ENCODE data around the gene MYADML2.

The MYADML2 gene

DNA sequence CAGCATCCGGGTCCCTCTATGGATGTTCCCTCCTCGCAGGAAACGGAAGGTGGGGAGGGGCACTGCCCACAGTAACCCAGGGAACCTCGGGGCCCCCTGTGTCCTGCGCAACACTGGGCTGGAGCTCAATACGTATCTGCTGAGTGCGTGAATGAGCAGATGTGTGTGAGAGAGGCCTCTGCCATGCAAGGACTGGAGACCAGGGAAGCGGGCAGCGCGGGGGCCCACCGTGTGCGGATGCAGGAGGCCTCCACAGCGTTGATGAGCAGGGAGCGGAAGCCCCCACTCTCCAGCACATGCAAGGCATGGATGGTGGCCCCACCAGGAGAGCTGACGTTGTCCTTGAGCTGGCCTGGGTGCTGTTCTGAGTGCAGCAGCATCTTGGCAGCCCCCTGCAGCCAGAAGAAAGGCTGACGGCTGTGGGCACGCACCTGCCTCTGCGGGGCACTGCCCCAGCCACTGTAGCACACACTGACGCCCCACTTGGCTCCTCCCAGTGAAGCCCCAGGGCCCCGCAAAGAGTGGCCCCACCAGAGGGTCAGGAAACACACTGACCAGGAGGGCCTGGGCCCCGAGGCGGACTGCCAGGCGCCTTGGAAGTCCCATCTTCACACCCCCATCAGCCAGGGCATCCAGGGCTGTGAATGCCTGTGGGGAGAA, 12.8 kb downstream of the MYADML2 start:
- Histone ChIP-seq H3K9me3 (ENCODE audit: control insufficient read depth, insufficient read depth, low read length) (no peaks in the 10 kb centered on the region), H3K27me3 (ENCODE audit: control insufficient read depth, insufficient read depth, low read length) (no peaks in the 10 kb centered on the region), H3K27ac (ENCODE audit: low read length) (no peak overlapping the region), H3K4me1 (ENCODE audit: control insufficient read depth, insufficient read depth, low read length) (peaks cover 4% of the 10 kb centered on the region), H3K4me3 (ENCODE audit: low read length) (no peak overlapping the region), H3K36me3 (ENCODE audit: control insufficient read depth, insufficient read depth, low read length) (peaks cover 10% of the 10 kb centered on the region)
- WGBS (ENCODE audit: insufficient coverage, insufficient read length): no CpG with 5 or more reads among the region's 23 CpGs
- DNase-seq (ENCODE audit: low read depth, low spot score): no peak

- H3K9me3 ChIP-seq (ENCODE audit: control insufficient read depth, insufficient read depth, low read length): no peaks in the 10 kb centered on the region
- DNase-seq (ENCODE audit: low read depth, low spot score): no peak
These were observed 13.8 kb downstream of the MYADML2 start for GRCh38 chr17:81933178-81933699.

GRCh38 chr17:81932333-81932983, 14.6 kb downstream of the MYADML2 start:
- peaks cover 10% of the 10 kb centered on the region for H3K36me3 ChIP-seq (ENCODE audit: control insufficient read depth, insufficient read depth, low read length)
- no peak overlapping the region for H3K4me3 ChIP-seq (ENCODE audit: low read length)
- no peaks in the 10 kb centered on the region for H3K9me3 ChIP-seq (ENCODE audit: control insufficient read depth, insufficient read depth, low read length)
- H3K27ac ChIP-seq (ENCODE audit: low read length): no peak overlapping the region
- DNase-seq (ENCODE audit: low read depth, low spot score): no peak
- peaks cover 4% of the 10 kb centered on the region for H3K4me1 ChIP-seq (ENCODE audit: control insufficient read depth, insufficient read depth, low read length)
- 0 out of 2 replicates have a peak, but pooled peaks cover 1% of the 10 kb centered on the region for H3K27me3 ChIP-seq (ENCODE audit: control insufficient read depth, insufficient read depth, low read length)
- WGBS (ENCODE audit: insufficient coverage, insufficient read length): no CpG with 5 or more reads among the region's 9 CpGs

More at GRCh38 chr17:81933178-81933699, 13.8 kb downstream of the MYADML2 start:
- Histone ChIP-seq H3K27me3 (ENCODE audit: control insufficient read depth, insufficient read depth, low read length) (0 out of 2 replicates have a peak, but pooled peaks cover 1% of the 10 kb centered on the region), H3K4me3 (ENCODE audit: low read length) (no peak overlapping the region), H3K4me1 (ENCODE audit: control insufficient read depth, insufficient read depth, low read length) (peaks cover 4% of the 10 kb centered on the region), H3K36me3 (ENCODE audit: control insufficient read depth, insufficient read depth, low read length) (peaks cover 10% of the 10 kb centered on the region), H3K27ac (ENCODE audit: low read length) (no peak overlapping the region)
- no CpG with 5 or more reads among the region's 14 CpGs for WGBS (ENCODE audit: insufficient coverage, insufficient read length)

DNA sequence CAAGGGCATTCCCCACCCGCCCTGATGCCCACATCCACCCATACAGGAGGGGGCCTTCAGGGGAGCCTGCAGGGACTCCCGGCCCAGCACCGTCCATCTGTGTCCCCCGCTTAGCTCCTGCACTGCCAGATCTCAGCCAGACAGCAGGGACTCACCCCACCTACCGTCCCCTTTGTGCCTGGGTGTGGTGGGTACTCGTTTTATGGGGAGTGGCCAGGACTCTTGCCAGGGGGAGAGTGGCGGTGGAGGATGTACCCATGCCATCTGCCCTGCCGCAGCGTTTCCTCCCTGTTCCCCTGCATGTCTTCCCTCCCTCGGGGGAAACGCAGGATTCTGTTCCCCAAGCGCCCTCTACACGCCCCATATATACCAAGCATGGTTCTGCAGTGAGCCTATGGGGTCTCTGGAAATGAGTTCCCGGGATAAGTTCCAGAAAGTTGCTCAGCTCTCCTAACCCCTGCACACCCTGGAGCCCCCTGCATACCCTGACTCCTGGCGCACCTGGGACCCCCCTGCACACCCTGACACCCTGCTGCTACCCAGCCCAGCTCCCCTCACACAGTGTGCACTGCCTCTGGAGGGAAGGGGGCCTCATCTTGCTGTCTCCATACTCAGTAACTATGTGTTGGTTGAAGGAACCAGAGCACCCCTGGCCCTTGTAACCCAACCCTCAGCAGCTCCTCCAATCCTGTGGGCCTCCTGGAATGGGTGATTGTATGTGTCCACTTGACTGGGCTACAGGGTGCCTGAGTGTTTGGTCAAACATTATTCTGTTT, 15.3 kb downstream of the MYADML2 start:
- H3K27me3 ChIP-seq (ENCODE audit: control insufficient read depth, insufficient read depth, low read length): 0 out of 2 replicates have a peak, but pooled peaks cover 1% of the 10 kb centered on the region
- no peak overlapping the region for H3K4me3 ChIP-seq (ENCODE audit: low read length)
- WGBS (ENCODE audit: insufficient coverage, insufficient read length): no CpG with 5 or more reads among the region's 15 CpGs
- H3K36me3 ChIP-seq (ENCODE audit: control insufficient read depth, insufficient read depth, low read length): peaks cover 10% of the 10 kb centered on the region
- no peak for DNase-seq (ENCODE audit: low read depth, low spot score)
- H3K27ac ChIP-seq (ENCODE audit: low read length): no peak overlapping the region
- peaks cover 4% of the 10 kb centered on the region; the same call in 1 of the 2 replicates for H3K4me1 ChIP-seq (ENCODE audit: control insufficient read depth, insufficient read depth, low read length)
- H3K9me3 ChIP-seq (ENCODE audit: control insufficient read depth, insufficient read depth, low read length): no peaks in the 10 kb centered on the region

DNA sequence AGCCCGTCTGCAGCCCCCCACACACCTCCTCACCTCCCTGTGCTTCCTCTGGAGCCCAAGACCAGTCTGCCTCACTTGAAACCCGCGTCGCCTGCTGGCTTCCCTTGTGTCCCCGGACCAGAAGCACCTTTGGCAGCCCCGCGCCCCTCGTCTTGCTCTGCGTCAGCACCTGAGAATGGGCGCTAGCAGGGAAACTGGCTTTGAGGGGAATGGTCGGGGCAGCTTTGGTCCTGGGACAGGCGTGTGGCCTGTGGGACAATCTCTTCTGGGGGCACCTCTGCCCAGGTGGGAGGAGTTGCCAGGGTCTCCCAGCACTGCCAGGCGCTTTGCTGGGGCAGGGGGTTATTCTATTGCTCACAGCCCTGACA, 15.9 kb downstream of the MYADML2 start:
- H3K9me3 ChIP-seq (ENCODE audit: control insufficient read depth, insufficient read depth, low read length): no peaks in the 10 kb centered on the region
- no peak overlapping the region for H3K27ac ChIP-seq (ENCODE audit: low read length)
- no CpG with 5 or more reads among the region's 13 CpGs for WGBS (ENCODE audit: insufficient coverage, insufficient read length)
- no peak for DNase-seq (ENCODE audit: low read depth, low spot score)
- 0 out of 2 replicates have a peak, but pooled peaks cover 1% of the 10 kb centered on the region for H3K27me3 ChIP-seq (ENCODE audit: control insufficient read depth, insufficient read depth, low read length)
- no peak overlapping the region for H3K4me3 ChIP-seq (ENCODE audit: low read length)
- peaks cover 3% of the 10 kb centered on the region for H3K4me1 ChIP-seq (ENCODE audit: control insufficient read depth, insufficient read depth, low read length)
- peaks cover 10% of the 10 kb centered on the region for H3K36me3 ChIP-seq (ENCODE audit: control insufficient read depth, insufficient read depth, low read length)

GRCh38 chr17:81930142-81931125, 16.6 kb downstream of the MYADML2 start:
- no CpG with 5 or more reads among the region's 20 CpGs for WGBS (ENCODE audit: insufficient coverage, insufficient read length)
- no peak for DNase-seq (ENCODE audit: low read depth, low spot score)

GRCh38 chr17:81929253-81930141, 17.5 kb downstream of the MYADML2 start:
- Histone ChIP-seq H3K4me3 (ENCODE audit: low read length) (no peak overlapping the region), H3K9me3 (ENCODE audit: control insufficient read depth, insufficient read depth, low read length) (no peaks in the 10 kb centered on the region), H3K27me3 (ENCODE audit: control insufficient read depth, insufficient read depth, low read length) (0 out of 2 replicates have a peak, but pooled peaks cover 1% of the 10 kb centered on the region), H3K27ac (ENCODE audit: low read length) (no peak overlapping the region), H3K4me1 (ENCODE audit: control insufficient read depth, insufficient read depth, low read length) (peaks cover 10% of the 10 kb centered on the region), H3K36me3 (ENCODE audit: control insufficient read depth, insufficient read depth, low read length) (peaks cover under 1% of the 10 kb centered on the region; the same call in 1 of the 2 replicates)
- DNase-seq (ENCODE audit: low read depth, low spot score): no peak
- WGBS (ENCODE audit: insufficient coverage, insufficient read length): no CpG with 5 or more reads among the region's 31 CpGs

More at GRCh38 chr17:81930142-81931125, 16.6 kb downstream of the MYADML2 start:
- H3K9me3 ChIP-seq (ENCODE audit: control insufficient read depth, insufficient read depth, low read length): no peaks in the 10 kb centered on the region
- peaks cover 10% of the 10 kb centered on the region for H3K36me3 ChIP-seq (ENCODE audit: control insufficient read depth, insufficient read depth, low read length)
- H3K27ac ChIP-seq (ENCODE audit: low read length): no peak overlapping the region
- H3K4me1 ChIP-seq (ENCODE audit: control insufficient read depth, insufficient read depth, low read length): peaks cover 5% of the 10 kb centered on the region
- H3K27me3 ChIP-seq (ENCODE audit: control insufficient read depth, insufficient read depth, low read length): 0 out of 2 replicates have a peak, but pooled peaks cover 1% of the 10 kb centered on the region
- H3K4me3 ChIP-seq (ENCODE audit: low read length): no peak overlapping the region

DNA sequence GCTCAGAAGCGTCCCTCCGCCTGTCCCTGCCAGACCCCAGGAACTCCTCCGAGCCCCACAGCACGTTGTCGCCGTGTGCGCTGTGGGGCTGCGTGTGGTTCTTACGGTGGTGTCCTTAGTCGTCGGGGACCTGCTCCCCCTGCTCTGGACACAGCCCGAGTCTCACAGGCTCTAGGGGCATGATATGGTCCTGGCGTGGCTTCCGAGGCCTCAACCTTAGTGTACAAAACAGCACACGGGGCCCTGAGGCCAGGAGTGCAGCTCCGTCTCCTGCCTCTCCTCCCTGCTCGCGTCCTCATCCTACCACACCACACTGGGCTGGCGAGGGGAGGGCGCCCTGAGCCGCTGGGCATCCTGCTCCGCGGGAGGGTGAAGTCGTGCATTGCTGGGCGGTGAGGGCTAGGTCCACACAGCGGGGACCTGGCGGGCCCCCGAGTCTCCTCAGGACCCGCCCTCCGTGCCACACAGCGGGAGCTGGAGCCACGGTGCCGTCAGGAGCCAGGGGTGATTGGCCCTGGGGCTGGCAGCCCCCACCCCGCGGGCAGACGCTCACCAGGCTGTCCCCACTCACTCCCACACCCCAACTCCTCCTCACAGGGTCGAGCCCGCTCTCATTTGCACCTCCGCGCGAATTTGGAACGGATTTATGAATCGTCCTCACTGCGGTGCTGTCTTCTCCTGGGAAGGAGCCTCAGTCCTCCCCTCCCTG, 18.3 kb downstream of the MYADML2 start:
- 0 out of 2 replicates have a peak, but pooled peaks cover 1% of the 10 kb centered on the region for H3K27me3 ChIP-seq (ENCODE audit: control insufficient read depth, insufficient read depth, low read length)
- H3K36me3 ChIP-seq (ENCODE audit: control insufficient read depth, insufficient read depth, low read length): no peaks in the 10 kb centered on the region
- no peaks in the 10 kb centered on the region for H3K9me3 ChIP-seq (ENCODE audit: control insufficient read depth, insufficient read depth, low read length)
- WGBS (ENCODE audit: insufficient coverage, insufficient read length): no CpG with 5 or more reads among the region's 44 CpGs
- no peak overlapping the region for H3K27ac ChIP-seq (ENCODE audit: low read length)
- peak overlapping the region; percentile 81; the same call in 1 of the 2 replicates for H3K4me3 ChIP-seq (ENCODE audit: low read length)
- no peak for DNase-seq (ENCODE audit: low read depth, low spot score)
- peaks cover 16% of the 10 kb centered on the region for H3K4me1 ChIP-seq (ENCODE audit: control insufficient read depth, insufficient read depth, low read length)

All from iPS DF 6.9 (cell line).